PC-3 (cell line): ENCODE data around the gene SMYD3. TPM values are rescaled to one million over a fixed set of nuclear protein-coding genes. Genes with fewer than 3 reads are reported as not detected.

ENCODE experiments used
- ATAC-seq: fragments of 200-7000 bp; cut with Tn5 transposase; 2 replicates; pipeline ENCODE4 v1.9.1; 2020; ENCODE audit warnings: mild to moderate bottlenecking, moderate library complexity
- BruUV-seq: library from RNA; stranded (reverse); fragments of 400-500 nt; replicated peaks from 2 replicates; lab custom pipeline; 2021; lab: Mats Ljungman, UMichigan
- CTCF ChIA-PET: fragments of 300-600 bp; sonication (Branson Sonifier 250); formaldehyde crosslinking; loops from one replicate; lab custom pipeline; 2022; ENCODE audit warnings: antibody characterized with exemption; lab: Charles Lee
- POLR2A ChIA-PET: fragments of 300-600 bp; sonication (Branson Sonifier 250); formaldehyde crosslinking; loops from one replicate; lab custom pipeline; 2022; ENCODE audit warnings: antibody characterized with exemption; ENCODE audit not compliant: unreplicated experiment; lab: Charles Lee
- DNase-seq: peaks from one replicate; pipeline ENCODE4 v3.0.0-alpha.2; 2015
- H2AFZ ChIP-seq: fragments of 300-600 bp; sonication (generic); 2 replicates; pipeline ENCODE4 v1.6.0; 2016; ENCODE audit warnings: antibody characterized with exemption, low read length
- H3F3A ChIP-seq: fragments of 300-600 bp; sonication (generic); one replicate; pipeline ENCODE4 v1.6.0; 2017; ENCODE audit warnings: antibody characterized with exemption, low read length, control low read depth, mild to moderate bottlenecking; ENCODE audit not compliant: unreplicated experiment
- H3K27ac ChIP-seq: fragments of 300-600 bp; sonication (generic); 2 replicates; pipeline ENCODE4 v1.5.1; 2016; ENCODE audit warnings: mild to moderate bottlenecking, low read length
- H3K27me3 ChIP-seq: fragments of 300-600 bp; sonication (generic); 2 replicates; pipeline ENCODE4 v1.6.1; 2016; ENCODE audit warnings: low read length, mixed read lengths
- H3K36me3 ChIP-seq: fragments of 300-600 bp; sonication (generic); 2 replicates; pipeline ENCODE4 v1.6.1; 2016; ENCODE audit warnings: low read depth, mixed run types, low read length, mixed read lengths
- H3K4me1 ChIP-seq: fragments of 300-600 bp; sonication (generic); 2 replicates; pipeline ENCODE4 v1.5.1; 2016; ENCODE audit warnings: low read length; ENCODE audit not compliant: insufficient read depth
- H3K4me2 ChIP-seq: fragments of 300-600 bp; sonication (generic); 2 replicates; pipeline ENCODE4 v1.6.0; 2016; ENCODE audit warnings: low read length
- H3K4me3 ChIP-seq: fragments of 300-600 bp; sonication (generic); 2 replicates; pipeline ENCODE4 v1.5.1; 2016; ENCODE audit warnings: mild to moderate bottlenecking, low read length, mixed read lengths
- H3K79me2 ChIP-seq: fragments of 300-600 bp; sonication (generic); 2 replicates; pipeline ENCODE4 v1.6.1; 2017; ENCODE audit warnings: low read length, mixed read lengths
- H3K9ac ChIP-seq: fragments of 300-600 bp; sonication (generic); 2 replicates; pipeline ENCODE4 v1.6.0; 2016; ENCODE audit warnings: mild to moderate bottlenecking, low read length
- H3K9me2 ChIP-seq: fragments of 300-600 bp; sonication (generic); replicated peaks from 2 replicates; pipeline ENCODE4 v1.6.1; 2016; ENCODE audit warnings: mixed run types, low read length, mixed read lengths
- H3K9me3 ChIP-seq: fragments of 300-600 bp; sonication (generic); 2 replicates; pipeline ENCODE4 v1.6.1; 2016; ENCODE audit warnings: low read length, mixed read lengths
- H4K20me1 ChIP-seq: fragments of 300-600 bp; sonication (generic); 2 replicates; pipeline ENCODE4 v1.6.1; 2016; ENCODE audit warnings: low read length, mixed read lengths
- CTCF ChIP-seq: fragments of 300-600 bp; sonication (generic); conservative IDR thresholded peaks from 2 replicates; pipeline ENCODE4 v1.5.1; 2017; ENCODE audit warnings: antibody characterized with exemption, low read depth, mild to moderate bottlenecking, low read length
- EZH2 ChIP-seq: fragments of 300-600 bp; sonication (generic); IDR thresholded peaks from one replicate; pipeline ENCODE4 v1.6.1; 2017; ENCODE audit warnings: antibody characterized with exemption, mild to moderate bottlenecking, low read length; ENCODE audit not compliant: unreplicated experiment
- EZH2phosphoT487 ChIP-seq: fragments of 300-600 bp; sonication (generic); IDR thresholded peaks from 2 replicates; pipeline ENCODE4 v1.6.1; 2018; ENCODE audit warnings: mild to moderate bottlenecking, antibody characterized with exemption, low read length, borderline replicate concordance
- intact Hi-C: fragments of 100-400 bp; cut with micrococcal nuclease; formaldehyde crosslinking; loops from 2 replicates; pipeline ENCODE4 v1.9.0; 2023
- total RNA-seq: library from RNA; depleted of rRNA; stranded (reverse); fragments of >200 nt; gene quantifications from 2 replicates; pipeline ENCODE4 v1.2.3, GENCODE V29; 2014

The SMYD3 gene
- total RNA-seq, 1 experiment from 2014 or later: 33.0 TPM

- H3K9me2 ChIP-seq: no peaks in the 10 kb centered on the region
- CTCF ChIA-PET: no interaction called here
- no peak overlapping the region for H2AFZ ChIP-seq
- no peaks in the 10 kb centered on the region for H3K79me2 ChIP-seq
- H3K9me3 ChIP-seq: no peaks in the 10 kb centered on the region
- H3K4me3 ChIP-seq: no peak overlapping the region
- no peaks in the 10 kb centered on the region for H3K4me1 ChIP-seq
- no peaks in the 10 kb centered on the region for H4K20me1 ChIP-seq
- no peak overlapping the region for H3K4me2 ChIP-seq
- no peaks in the 10 kb centered on the region for H3K27me3 ChIP-seq
- no peak overlapping the region for H3K9ac ChIP-seq
- TF ChIP-seq EZH2phosphoT487: no peak
- TF ChIP-seq CTCF: no peak
- no peak for TF ChIP-seq EZH2
- DNase-seq (no peak), ATAC-seq (no peak)
- H3F3A ChIP-seq: no peaks in the 10 kb centered on the region
- no peak overlapping the region for H3K27ac ChIP-seq
- POLR2A ChIA-PET: no interaction called here
- intact Hi-C loops: no loop called here
- no TSS peak for BruUV-seq
- no peaks in the 10 kb centered on the region for H3K36me3 ChIP-seq
Measured at GRCh38 chr1:245929224-245929623, 577.9 kb downstream of the SMYD3 start.

- H3K4me1 ChIP-seq: no peaks in the 10 kb centered on the region
- DNase-seq (no peak), ATAC-seq (no peak)
- no peaks in the 10 kb centered on the region for H3K36me3 ChIP-seq
- no peak overlapping the region for H2AFZ ChIP-seq
- no peaks in the 10 kb centered on the region for H3K9me3 ChIP-seq
- H3K27ac ChIP-seq: no peak overlapping the region
- no peak for TF ChIP-seq CTCF
- TF ChIP-seq EZH2phosphoT487: no peak
- no peak for TF ChIP-seq EZH2
- no peaks in the 10 kb centered on the region for H3K27me3 ChIP-seq
- no peaks in the 10 kb centered on the region for H4K20me1 ChIP-seq
- H3K9ac ChIP-seq: no peak overlapping the region
- H3K9me2 ChIP-seq: no peaks in the 10 kb centered on the region
- intact Hi-C loops: no loop called here
- no peak overlapping the region for H3K4me3 ChIP-seq
- no peaks in the 10 kb centered on the region for H3K79me2 ChIP-seq
- ChIA-PET POLR2A (no interaction called here), CTCF (no interaction called here)
- no peak overlapping the region for H3K4me2 ChIP-seq
- no TSS peak for BruUV-seq
- H3F3A ChIP-seq: no peaks in the 10 kb centered on the region
Measured at GRCh38 chr1:245926888-245927287, 580.2 kb downstream of the SMYD3 start.

GRCh38 chr1:245923215-245923614 is 583.9 kb downstream of the SMYD3 start:
- H3K4me1 ChIP-seq: no peaks in the 10 kb centered on the region
- ChIA-PET CTCF (no interaction called here), POLR2A (no interaction called here)
- no peak for ATAC-seq
- no peaks in the 10 kb centered on the region for H3K79me2 ChIP-seq
- no peak overlapping the region for H3K27ac ChIP-seq
- no peak overlapping the region for H2AFZ ChIP-seq
- H3K9me2 ChIP-seq: no peaks in the 10 kb centered on the region
- intact Hi-C loops: no loop called here
- no peaks in the 10 kb centered on the region for H4K20me1 ChIP-seq
- H3K9ac ChIP-seq: no peak overlapping the region
- no peak overlapping the region for H3K4me2 ChIP-seq
- no peaks in the 10 kb centered on the region for H3K27me3 ChIP-seq
- H3F3A ChIP-seq: no peaks in the 10 kb centered on the region
- BruUV-seq: no TSS peak
- no peaks in the 10 kb centered on the region for H3K36me3 ChIP-seq
- TF ChIP-seq EZH2phosphoT487 (no peak), EZH2 (no peak), CTCF (no peak)
- no peak overlapping the region for H3K4me3 ChIP-seq
- H3K9me3 ChIP-seq: no peaks in the 10 kb centered on the region
- no peak for DNase-seq
